GM19035 (cell line): ENCODE measurements around the gene RHBDL1.

Experiments
- ATAC-seq: cut with Tn5 transposase; IDR thresholded peaks from one replicate; pipeline ENCODE4 v1.9.1; 2021; ENCODE audit not compliant: unreplicated experiment

The RHBDL1 gene

GRCh38 chr16:652454-653305 lies 22.8 kb upstream of the RHBDL1 start:
- no peak for ATAC-seq

- no peak for ATAC-seq
These were observed 21.4 kb upstream of the RHBDL1 start for GRCh38 chr16:654034-654433.

GRCh38 chr16:657487-657886 lies 18.0 kb upstream of the RHBDL1 start:
- no peak for ATAC-seq

GRCh38 chr16:658679-659571 lies 16.5 kb upstream of the RHBDL1 start:
- no peak for ATAC-seq

GRCh38 chr16:659618-660017 lies 15.9 kb upstream of the RHBDL1 start:
- no peak for ATAC-seq

- ATAC-seq, result no peak
These were observed 15.4 kb upstream of the RHBDL1 start for GRCh38 chr16:660132-660458.

- peak; percentile 52 for ATAC-seq
These were observed 14.8 kb upstream of the RHBDL1 start for GRCh38 chr16:660459-661183.

- peak; percentile 21 for ATAC-seq
These were observed 14.2 kb upstream of the RHBDL1 start for GRCh38 chr16:661184-661821.

- no peak for ATAC-seq
These were observed 13.4 kb upstream of the RHBDL1 start for GRCh38 chr16:662095-662494.

GRCh38 chr16:662597-662996 lies 12.9 kb upstream of the RHBDL1 start:
- ATAC-seq, result no peak

- no peak for ATAC-seq
These were observed 8.9 kb upstream of the RHBDL1 start for GRCh38 chr16:666572-666971.

GRCh38 chr16:667113-667779 lies 8.2 kb upstream of the RHBDL1 start:
- ATAC-seq, result no peak

- peak; percentile 80 for ATAC-seq
These were observed 7.5 kb upstream of the RHBDL1 start, which contains the start of gene RHOT2 for GRCh38 chr16:667780-668518. RHOT2 (plus strand) TSS chr16:668132; CDS start chr16:668200, 68 bp downstream.

GRCh38 chr16:668519-669171 lies 6.8 kb upstream of the RHBDL1 start:
- peak; percentile 7 for ATAC-seq

GRCh38 chr16:669666-670065 lies 5.8 kb upstream of the RHBDL1 start:
- ATAC-seq, result no peak

- ATAC-seq, result no peak
These were observed 4.8 kb upstream of the RHBDL1 start for GRCh38 chr16:670485-671352.

- ATAC-seq, result no peak
These were observed 3.9 kb upstream of the RHBDL1 start for GRCh38 chr16:671353-672131.
